Thoracic aorta (tissue), 2 donors: ENCODE data around the gene IFNL2. TPM values are rescaled to one million over a fixed set of nuclear protein-coding genes. Genes with fewer than 3 reads are reported as not detected.

Experiments
- total RNA-seq, 2 donors: library from RNA; depleted of rRNA; stranded (reverse); fragments of >200 nt; gene quantifications; one replicate each; pipeline versions ENCODE4 v1.1.0 to v1.2.3, GENCODE V29; 2016

Gene IFNL2
- total RNA-seq, 2 donors from 2014 or later, result not detected

Other genes with a start within 250 kb of the IFNL2 start
- 10 to 100 TPM in 1 of 2 donors, 1 to 10 TPM in 1; 1.5 to 37.6 TPM for gene FBXO27, start 235.8 kb upstream of the IFNL2 start, total RNA-seq
- gene ACP7, start 184.0 kb upstream of the IFNL2 start, total RNA-seq, result not detected
- 1 to 10 TPM; 7.4 to 8.7 TPM for gene PAK4, start 142.6 kb upstream of the IFNL2 start, total RNA-seq
- gene NCCRP1, start 71.4 kb upstream of the IFNL2 start, total RNA-seq, result under 1 TPM in 1 of 2 donors, not detected in 1; 0.27 TPM
- gene SYCN, start 64.1 kb upstream of the IFNL2 start, total RNA-seq, result not detected
- gene IFNL3, start 23.4 kb upstream of the IFNL2 start, total RNA-seq, result not detected
- gene IFNL4, start 19.5 kb upstream of the IFNL2 start, total RNA-seq, result not detected
- not detected for gene IFNL1, start 28.0 kb downstream of the IFNL2 start, total RNA-seq
- gene LRFN1, start 52.5 kb downstream of the IFNL2 start, total RNA-seq, result under 1 TPM; 0.85 to 0.95 TPM
- 10 to 100 TPM; 15.9 to 16.0 TPM for gene GMFG, start 67.6 kb downstream of the IFNL2 start, total RNA-seq
- 100 to 1,000 TPM; 101 to 153 TPM for gene SAMD4B, start 74.0 kb downstream of the IFNL2 start, total RNA-seq
- 10 to 100 TPM; 25.7 to 34.5 TPM for gene PAF1, start 122.7 kb downstream of the IFNL2 start, total RNA-seq
- gene MED29, start 123.0 kb downstream of the IFNL2 start, total RNA-seq, result 10 to 100 TPM; 29.3 to 86.1 TPM
- gene ZFP36, start 138.5 kb downstream of the IFNL2 start, total RNA-seq, result 100 to 1,000 TPM; 315 to 699 TPM
- gene PLEKHG2, start 144.3 kb downstream of the IFNL2 start, total RNA-seq, result 100 to 1,000 TPM in 1 of 2 donors, 10 to 100 TPM in 1; 76.0 to 112 TPM
- gene RPS16, start 167.6 kb downstream of the IFNL2 start, total RNA-seq, result 100 to 1,000 TPM; 716 to 775 TPM
- gene SUPT5H, start 177.2 kb downstream of the IFNL2 start, total RNA-seq, result 100 to 1,000 TPM in 1 of 2 donors, 10 to 100 TPM in 1; 94.4 to 157 TPM
- 10 to 100 TPM; 25.7 to 51.4 TPM for gene TIMM50, start 212.4 kb downstream of the IFNL2 start, total RNA-seq
- not detected for gene DLL3, start 230.6 kb downstream of the IFNL2 start, total RNA-seq
- not detected for gene SELENOV, start 246.7 kb downstream of the IFNL2 start, total RNA-seq